ENCODE measurements around the gene CHST6.
"Not testable (repeated sequence)": the region's sequence is repeated elsewhere in the genome, so short reads cannot be mapped to it uniquely, and the experiment has no call there.

CHST6 gene

DNA sequence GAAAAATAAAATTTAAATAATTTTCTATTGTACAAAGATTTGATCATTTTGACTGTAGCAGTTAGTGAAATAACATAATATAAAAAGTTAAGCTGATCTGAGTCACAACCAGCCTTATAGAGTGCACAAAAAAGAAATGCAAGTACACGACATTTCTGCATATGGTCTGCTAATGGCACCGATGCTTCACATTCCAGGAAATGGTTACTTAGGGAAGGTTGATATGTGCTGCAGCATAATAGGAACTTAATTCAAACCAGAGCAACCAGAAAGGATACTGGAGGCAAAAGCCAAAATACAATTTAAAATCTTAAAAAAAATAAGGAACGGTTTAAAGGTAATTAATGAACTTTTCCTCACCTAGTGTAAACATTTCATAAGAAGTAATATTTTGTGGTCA is 51.9 kb downstream of the CHST6 start:
- DNase-seq (ENCODE audit: low read depth in 2 of 2): no peak

- no peak for DNase-seq (ENCODE audit: low read depth in 2 of 2)
Measured at GRCh38 chr16:75433732-75434413, 61.4 kb downstream of the CHST6 start.

- peak; percentile 89 to 92 for DNase-seq (ENCODE audit: low read depth in 2 of 2)
Measured at GRCh38 chr16:75432828-75433731, 62.2 kb downstream of the CHST6 start, which contains the start of gene CFDP1. Gene CFDP1 (minus strand): TSS chr16:75433503. CDS start chr16:75433352, 151 bp downstream.

GRCh38 chr16:75429621-75430403 is 65.4 kb downstream of the CHST6 start:
- DNase-seq (ENCODE audit: low read depth in 2 of 2): no peak

DNA sequence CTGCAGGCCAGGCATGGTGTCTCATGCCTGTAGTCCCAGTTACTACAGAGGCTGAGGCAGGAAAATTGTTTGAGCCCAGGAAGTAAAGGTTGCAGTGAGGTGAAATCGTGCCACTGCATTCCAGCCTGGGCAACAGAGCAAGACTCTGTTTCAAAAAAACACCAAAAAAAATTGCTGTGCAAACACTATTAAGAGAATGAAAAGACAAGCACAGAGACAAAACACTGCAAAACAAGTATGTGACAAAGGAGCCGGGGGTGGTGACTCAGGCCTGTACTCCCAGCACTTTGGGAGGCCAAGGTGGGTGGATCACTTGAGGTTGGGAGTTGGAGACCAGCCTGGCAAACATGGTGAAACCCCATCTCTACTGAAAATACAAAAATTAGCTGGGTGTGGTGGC is 68.7 kb downstream of the CHST6 start:
- DNase-seq (ENCODE audit: low read depth in 2 of 2): not testable (repeated sequence)

- DNase-seq (ENCODE audit: low read depth in 2 of 2): not testable (repeated sequence)
Measured at GRCh38 chr16:75424105-75424762, 71.0 kb downstream of the CHST6 start.

DNA sequence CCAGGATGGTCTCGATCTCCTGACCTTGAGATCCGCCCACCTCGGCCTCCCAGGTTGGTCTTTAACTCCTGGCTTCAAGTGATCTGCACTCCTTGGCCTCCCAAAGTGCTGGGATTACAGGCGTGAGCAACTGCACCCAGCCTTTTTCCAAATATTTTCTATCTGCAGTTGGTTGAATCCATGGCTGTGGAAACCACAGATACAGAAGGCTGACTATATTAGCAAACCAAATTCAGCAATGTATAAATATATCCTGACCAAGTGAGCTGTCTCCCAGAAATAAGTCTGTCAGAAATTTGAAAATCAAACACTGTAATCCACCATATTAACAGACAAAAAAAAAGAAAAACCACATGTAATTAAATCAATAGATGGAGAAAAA is 71.5 kb downstream of the CHST6 start:
- DNase-seq (ENCODE audit: low read depth in 2 of 2): no peak

Measured in activated CD8-positive, alpha-beta memory T cell treated with anti-CD3 and anti-CD28 coated beads for 4 hours (primary cell).